H7 (cell line): ENCODE measurements around the gene SIPA1L3. TPM values are rescaled to one million over a fixed set of nuclear protein-coding genes. Genes with fewer than 3 reads are reported as not detected.

Experiments
- DNase-seq: peaks from one replicate; pipeline ENCODE4 v3.0.0; 2012
- H3K27me3 ChIP-seq: 2 replicates; pipeline ENCODE4 v1.6.0; 2011; ENCODE audit warnings: mild to moderate bottlenecking, low read length; ENCODE audit not compliant: control insufficient read depth, insufficient read depth
- H3K36me3 ChIP-seq: replicated peaks from 2 replicates; pipeline ENCODE4 v1.5.1; 2011; ENCODE audit warnings: low read length; ENCODE audit not compliant: control insufficient read depth, insufficient read depth
- H3K4me3 ChIP-seq: 2 replicates; pipeline ENCODE4 v1.5.1; 2011; ENCODE audit warnings: low read depth, mild to moderate bottlenecking, control low read depth, low read length, moderate library complexity; ENCODE audit not compliant: insufficient read depth
- total RNA-seq: library from RNA; depleted of rRNA; stranded (reverse); fragments of >200 nt; shearing (Covaris generic); gene quantifications from 2 replicates; pipeline ENCODE4 v1.2.3, GENCODE V29; 2014

The SIPA1L3 gene
- total RNA-seq, 1 experiment from 2014 or later = 13.4 TPM

DNA sequence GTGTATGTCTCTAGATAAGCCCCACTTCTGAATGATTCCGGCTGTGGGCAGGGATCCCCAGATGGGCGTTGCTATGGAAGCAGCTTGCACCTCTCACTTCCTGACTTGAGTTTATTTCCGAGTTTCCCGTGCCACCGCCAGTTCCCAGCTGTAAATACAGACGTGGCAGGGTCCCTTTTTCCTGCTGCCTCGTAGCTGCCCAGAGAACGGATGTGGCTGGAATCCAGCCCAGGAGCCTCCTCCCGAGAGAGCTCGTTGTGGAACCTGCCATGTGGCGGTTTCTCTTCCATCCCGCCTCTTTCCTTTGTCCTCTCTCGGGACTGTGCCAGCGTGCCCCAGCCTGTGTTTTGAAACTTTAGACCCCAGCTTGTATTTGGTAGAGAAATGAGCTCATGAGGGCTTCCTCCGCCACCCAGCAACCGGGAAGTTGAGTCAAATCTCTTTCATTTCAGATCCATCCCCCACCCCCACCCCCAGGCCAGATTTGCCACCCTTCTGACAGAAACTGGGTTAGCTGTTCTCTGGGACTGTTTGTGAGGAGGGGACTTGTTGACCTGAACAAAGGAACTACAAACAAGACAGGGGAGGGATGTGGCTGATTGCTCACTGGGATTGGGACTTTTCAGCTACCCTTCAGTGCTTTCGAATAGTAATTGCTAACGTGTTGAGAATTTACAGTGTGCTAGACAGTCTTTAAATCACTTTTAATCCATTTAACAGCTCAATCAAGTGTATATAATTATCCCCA, 96.6 kb downstream of the SIPA1L3 start:
- DNase-seq = peak; percentile 51
- peak overlapping the region; percentile 28 for H3K4me3 ChIP-seq
- H3K36me3 ChIP-seq = no peaks in the 10 kb centered on the region
- no peaks in the 10 kb centered on the region for H3K27me3 ChIP-seq

DNA sequence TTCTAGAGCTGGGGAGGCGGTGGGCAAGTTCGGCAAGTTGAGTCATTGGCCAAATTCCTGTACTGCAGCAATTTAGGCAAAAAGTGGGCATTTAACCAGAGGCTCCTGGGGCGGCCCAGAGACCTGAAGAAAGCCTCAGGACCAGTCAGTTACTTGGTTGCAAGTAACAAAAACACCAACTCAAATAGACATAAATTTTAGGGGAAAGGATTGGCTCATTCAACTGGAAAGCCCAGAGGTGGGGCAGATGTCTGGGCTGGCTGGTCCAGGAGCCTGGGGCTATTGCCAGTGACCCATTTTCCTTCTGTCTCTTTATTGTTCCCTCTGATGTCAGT, 97.1 kb downstream of the SIPA1L3 start:
- no peak for DNase-seq
- H3K4me3 ChIP-seq = peak overlapping the region; percentile 28
- no peaks in the 10 kb centered on the region for H3K27me3 ChIP-seq
- no peaks in the 10 kb centered on the region for H3K36me3 ChIP-seq

DNA sequence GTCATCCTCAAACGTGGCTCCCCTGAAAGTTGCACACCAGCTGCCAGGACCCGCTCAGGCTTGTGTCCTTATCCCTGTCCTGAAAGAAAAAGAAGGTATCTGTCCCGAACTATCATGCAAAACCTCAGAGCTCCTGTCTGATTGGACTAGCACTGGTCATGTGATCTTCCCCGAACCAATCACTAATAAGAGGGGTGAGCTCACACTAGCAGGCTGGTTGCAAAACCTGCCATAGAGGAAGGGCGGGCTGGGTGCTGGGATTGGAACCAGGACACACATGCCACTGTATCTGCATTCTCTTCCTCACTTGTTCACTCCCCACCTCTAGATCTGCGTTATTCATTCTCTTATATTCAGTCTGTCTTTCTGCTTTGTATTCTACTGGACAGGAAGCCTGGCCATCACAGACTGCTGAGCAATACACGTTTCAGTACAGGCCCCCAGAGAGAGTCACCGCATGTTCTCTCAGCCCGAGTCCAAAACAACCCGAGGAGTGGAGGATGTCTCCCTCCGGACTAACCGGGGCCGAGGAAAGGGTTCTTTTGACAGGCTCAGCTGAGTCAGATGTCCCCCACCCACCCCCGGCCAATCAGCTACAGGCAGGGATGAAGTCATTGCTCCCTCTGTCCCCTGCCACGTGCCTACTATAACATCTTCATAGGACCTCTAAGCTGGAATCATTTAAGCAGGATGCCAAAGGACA, 97.7 kb downstream of the SIPA1L3 start:
- Histone ChIP-seq H3K27me3 (no peaks in the 10 kb centered on the region), H3K36me3 (no peaks in the 10 kb centered on the region), H3K4me3 (peak overlapping the region; percentile 28)
- DNase-seq = peak; percentile 91

DNA sequence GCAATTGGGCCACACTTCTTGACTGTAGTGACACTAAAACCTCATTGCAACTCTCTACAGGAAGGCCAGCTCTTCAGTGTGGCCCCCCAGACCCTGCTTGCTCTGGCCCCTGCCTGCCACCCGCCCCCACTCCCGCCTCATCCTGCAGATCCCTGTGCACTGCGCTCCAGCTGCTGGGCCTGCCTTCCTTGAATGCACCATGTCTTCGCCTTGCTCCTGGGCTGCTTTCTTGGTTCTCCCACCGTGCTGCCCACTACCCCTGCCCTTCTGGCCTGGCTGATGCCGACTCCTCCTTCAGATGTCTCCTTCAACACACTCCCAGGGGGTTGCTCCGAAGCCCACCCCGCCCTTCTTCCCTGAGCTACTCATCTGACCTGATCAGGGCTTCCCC, 98.2 kb downstream of the SIPA1L3 start:
- H3K4me3 ChIP-seq = no peak overlapping the region
- H3K36me3 ChIP-seq = no peaks in the 10 kb centered on the region
- DNase-seq = no peak
- no peaks in the 10 kb centered on the region for H3K27me3 ChIP-seq

DNA sequence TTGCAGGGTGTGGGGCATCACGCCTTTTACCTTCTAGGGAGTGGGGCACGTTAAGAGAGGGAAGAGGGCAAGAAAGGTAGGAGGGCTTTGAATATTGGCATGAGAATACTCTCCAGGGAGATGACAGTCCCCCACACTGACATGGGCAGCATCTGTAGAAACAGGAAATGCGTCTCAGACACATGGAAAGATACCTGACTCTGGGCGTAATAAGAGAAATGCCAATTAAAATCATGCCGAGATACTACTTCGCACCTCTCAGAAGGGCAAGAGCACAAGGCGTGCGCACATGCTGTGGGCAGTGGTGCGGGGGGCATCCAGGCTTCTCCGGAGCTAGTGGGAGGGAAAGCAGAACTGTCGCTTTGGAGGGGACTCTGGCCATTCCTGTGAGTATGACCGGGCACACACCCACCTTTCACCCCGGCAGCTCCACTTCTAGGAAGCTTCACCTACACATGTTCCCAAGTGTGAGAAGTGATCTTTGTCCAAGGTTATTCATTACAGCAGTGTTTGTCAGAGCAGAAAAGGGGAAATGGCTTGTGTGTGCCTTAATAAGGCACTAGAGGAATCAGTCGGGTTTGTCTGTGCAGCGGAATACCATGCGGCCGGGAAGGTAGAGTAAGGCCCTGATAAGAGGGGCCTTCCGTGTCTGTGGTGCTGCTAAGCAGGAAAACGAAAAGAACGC, 99.5 kb downstream of the SIPA1L3 start:
- Histone ChIP-seq H3K27me3 (no peaks in the 10 kb centered on the region), H3K36me3 (no peaks in the 10 kb centered on the region), H3K4me3 (no peak overlapping the region)
- no peak for DNase-seq

DNA sequence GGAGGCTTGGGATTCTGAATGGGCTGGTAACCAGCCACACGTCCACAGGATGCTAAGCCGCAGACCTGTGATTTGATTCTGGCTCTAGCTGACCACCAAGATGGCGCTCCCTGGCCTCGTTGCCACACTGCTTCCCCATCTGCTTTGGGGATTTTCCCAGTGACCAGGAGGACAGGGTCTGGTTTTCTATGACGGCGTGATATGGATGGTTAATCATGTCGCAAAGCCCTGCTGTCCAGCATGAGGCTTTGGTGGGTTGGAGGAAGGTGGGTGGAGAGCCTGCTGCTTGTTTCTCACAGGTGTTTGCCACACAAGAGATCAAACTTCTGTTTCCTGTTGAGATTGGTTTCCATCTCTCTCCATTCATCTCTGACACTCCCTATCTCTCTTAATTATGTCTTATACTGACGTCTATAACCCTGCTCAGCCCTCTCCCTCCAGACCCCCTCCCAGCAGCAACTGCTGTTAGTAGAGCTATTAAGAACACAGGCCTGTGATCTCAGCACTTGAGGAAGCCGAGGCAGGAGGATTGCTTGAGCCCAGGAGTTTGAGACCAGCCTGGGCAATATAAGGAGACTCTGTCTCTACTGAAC, 102.7 kb downstream of the SIPA1L3 start:
- Histone ChIP-seq H3K4me3 (no peak overlapping the region), H3K36me3 (no peaks in the 10 kb centered on the region), H3K27me3 (no peaks in the 10 kb centered on the region)
- DNase-seq = no peak

DNA sequence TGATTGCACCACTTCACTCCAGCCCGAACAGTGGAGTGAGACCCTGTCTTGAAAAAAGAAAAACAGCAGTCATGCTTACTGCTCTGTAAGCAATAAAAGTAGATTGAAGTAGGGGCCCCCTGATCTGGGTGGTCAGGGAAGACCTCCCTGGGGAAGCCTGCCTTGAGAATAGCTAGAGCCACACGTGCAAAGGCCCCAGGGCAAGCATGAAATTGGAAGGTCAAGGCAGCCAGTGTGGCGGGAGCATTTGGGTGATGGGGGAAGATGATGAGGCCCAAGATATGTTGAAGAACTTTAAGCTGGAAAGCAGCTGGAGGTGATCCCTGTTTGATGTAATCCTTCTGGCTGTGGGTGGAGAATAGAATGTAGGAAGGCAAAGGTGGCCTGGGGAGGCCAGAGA, 104.4 kb downstream of the SIPA1L3 start:
- no peak overlapping the region for H3K4me3 ChIP-seq
- H3K27me3 ChIP-seq = no peaks in the 10 kb centered on the region
- H3K36me3 ChIP-seq = no peaks in the 10 kb centered on the region
- no peak for DNase-seq

DNA sequence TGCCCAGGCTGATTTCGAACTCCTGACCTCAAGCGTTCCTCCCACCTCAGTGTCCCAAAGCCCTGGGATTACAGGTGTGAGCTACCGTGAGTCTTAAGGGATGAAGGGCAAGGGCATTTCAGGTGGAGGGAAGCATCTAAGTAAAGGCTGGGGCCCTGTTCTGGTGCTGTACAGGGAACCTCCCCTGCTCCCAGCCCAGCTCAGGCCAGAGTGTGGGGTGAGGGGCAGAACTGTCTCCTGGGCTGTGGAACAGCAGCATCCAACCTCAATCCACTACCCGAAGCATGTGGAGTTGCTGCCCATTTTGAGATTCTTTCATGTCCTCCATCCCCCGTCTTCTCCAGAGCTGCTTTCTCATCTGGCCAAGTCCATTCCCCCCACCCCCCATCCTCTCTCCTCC, 105.3 kb downstream of the SIPA1L3 start:
- Histone ChIP-seq H3K4me3 (no peak overlapping the region), H3K36me3 (no peaks in the 10 kb centered on the region), H3K27me3 (no peaks in the 10 kb centered on the region)
- DNase-seq = no peak

DNA sequence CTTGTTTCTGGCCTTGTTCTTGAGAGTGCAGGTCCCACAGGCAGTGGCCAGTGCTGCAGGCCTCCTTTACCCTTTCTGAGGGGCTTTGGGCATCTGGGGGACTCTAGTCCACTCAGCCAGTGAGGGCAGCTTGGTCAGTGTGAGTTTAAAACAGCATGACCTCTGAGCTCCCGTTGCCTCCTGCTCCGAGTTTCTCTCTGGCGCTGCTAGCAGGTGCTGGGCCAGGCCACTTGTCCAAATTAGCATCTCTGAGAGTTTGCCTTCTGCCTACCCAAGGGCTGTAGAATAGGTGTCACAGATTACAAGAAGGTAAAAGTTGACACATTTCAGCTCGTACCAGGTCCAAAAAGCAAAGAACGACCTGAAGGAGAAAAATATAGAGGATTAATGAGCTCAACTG, 105.9 kb downstream of the SIPA1L3 start:
- peak; percentile 50 for DNase-seq
- H3K4me3 ChIP-seq = no peak overlapping the region
- no peaks in the 10 kb centered on the region for H3K36me3 ChIP-seq
- H3K27me3 ChIP-seq = no peaks in the 10 kb centered on the region

DNA sequence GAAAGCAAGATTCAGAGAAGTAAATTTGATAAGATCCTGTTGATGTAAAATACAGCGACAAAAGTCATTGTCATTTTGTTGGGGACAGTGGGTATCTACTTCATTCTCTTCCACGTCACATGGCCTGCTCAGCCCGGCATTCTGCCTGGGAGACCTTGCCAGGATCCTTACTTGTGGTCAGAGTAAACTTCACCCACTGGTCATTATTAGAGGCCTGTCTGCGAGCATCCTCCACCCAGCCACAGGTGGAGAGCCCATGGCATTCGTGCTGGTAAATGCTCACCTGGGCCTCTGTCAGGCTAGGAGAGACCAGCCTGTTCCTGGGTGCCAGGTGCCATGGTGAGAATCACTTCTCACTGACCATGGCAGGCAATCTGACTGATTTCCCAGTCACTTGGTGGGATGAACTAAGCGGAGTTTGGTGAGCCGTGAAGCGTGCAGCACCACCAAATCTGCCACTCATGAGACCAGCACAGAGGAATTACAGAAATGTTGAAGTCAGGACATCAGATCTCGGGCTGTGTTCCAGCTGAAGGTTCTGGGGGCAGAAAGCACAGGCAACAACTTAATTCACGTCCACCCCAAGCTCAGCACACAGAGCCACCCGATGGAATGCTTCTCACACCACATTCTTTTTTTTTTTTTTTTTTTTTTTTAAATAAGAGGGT, 107.0 kb downstream of the SIPA1L3 start:
- H3K27me3 ChIP-seq = no peaks in the 10 kb centered on the region
- H3K4me3 ChIP-seq = no peak overlapping the region
- H3K36me3 ChIP-seq = no peaks in the 10 kb centered on the region
- no peak for DNase-seq

DNA sequence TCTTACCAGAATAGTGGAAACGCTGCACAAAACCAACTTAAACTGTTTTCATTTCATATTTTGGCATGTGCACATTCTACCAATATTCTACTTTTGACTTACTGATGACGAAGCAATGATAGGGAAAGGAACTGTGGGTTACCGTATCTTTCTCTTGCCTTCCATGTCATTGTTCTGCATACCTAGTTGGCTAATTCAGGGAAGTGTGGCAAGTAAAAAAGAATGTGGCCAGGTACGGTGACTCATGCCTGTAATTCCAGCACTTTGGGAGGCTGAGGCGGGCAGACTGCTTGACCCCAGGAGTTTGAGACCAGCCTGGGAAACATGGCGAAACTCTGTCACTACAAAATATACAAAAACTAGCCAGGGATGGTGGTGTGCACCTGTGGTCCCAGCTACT, 108.2 kb downstream of the SIPA1L3 start:
- Histone ChIP-seq H3K4me3 (no peak overlapping the region), H3K36me3 (no peaks in the 10 kb centered on the region), H3K27me3 (no peaks in the 10 kb centered on the region)
- no peak for DNase-seq

DNA sequence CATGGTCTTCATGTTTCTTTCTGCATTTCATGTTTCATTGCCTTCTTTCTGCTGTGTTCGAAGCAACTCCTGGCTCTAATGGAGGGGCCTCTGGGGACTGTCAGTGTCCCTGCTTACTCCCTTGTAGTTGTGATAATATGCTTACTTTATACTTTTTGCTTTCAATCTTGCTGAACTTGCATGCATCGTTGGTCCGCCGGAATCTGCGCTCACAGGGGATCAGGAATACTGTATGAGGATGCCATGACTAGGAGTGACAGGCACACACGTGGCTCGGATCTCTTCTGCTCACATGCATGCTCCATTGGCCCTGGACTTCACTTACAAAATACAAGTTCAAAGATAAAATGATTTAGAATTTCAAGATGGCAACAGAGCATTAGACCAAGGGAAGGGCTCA, 108.8 kb downstream of the SIPA1L3 start:
- no peak for DNase-seq
- H3K4me3 ChIP-seq = no peak overlapping the region
- H3K27me3 ChIP-seq = no peaks in the 10 kb centered on the region
- H3K36me3 ChIP-seq = no peaks in the 10 kb centered on the region

DNA sequence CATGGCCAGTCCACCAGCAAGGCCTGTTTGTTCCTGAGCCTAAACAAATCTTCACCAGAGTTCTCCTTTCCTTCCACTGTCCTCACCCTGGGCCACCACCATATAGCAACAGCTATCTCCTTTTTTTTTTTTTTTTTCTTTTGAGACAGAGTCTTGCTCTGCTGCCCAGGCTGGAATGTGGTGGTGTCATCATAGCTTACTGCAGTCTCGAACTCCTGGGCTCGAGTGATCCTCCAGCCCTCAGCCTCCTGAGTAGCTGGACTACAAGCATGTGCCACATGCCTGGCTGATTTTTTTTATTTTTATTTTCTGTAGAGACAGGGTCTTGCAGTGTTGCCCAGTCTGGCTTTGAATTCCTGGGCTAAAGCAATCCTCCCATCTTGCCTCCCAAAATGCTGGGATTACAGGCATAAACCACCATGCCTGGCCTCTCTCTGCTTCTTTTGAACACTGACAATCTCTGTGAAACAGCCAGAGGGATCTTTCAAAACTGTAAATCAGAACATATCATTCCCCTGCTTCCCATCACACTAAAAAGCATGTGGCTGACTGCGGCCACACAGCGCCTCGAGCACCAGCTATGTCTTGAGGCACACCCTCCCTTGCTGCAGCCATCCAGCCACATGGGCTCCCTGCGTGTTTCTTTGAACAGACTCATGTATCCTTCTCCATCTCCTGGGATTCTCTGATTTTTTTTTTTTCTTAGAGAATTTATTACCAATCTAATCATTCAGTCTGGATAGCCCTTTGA, 110.6 kb downstream of the SIPA1L3 start:
- DNase-seq = no peak
- Histone ChIP-seq H3K4me3 (no peak overlapping the region), H3K36me3 (no peaks in the 10 kb centered on the region), H3K27me3 (no peaks in the 10 kb centered on the region)
